Subcutaneous adipose tissue (tissue), 4 donors: ENCODE results near the gene SF1. TPM values are rescaled to one million over a fixed set of nuclear protein-coding genes. Genes with fewer than 3 reads are reported as not detected.

Experiments used
- total RNA-seq, 4 donors: library from RNA; depleted of rRNA; stranded (reverse); fragments of >200 nt; gene quantifications; one replicate each; pipeline ENCODE4 v1.1.0, GENCODE V29; 2016
- TF ChIP-seq, protein P1 (sequence below): fragments of 450-650 bp; IDR thresholded peaks from one replicate; pipeline ENCODE4 v1.5.1; 2016; ENCODE audit warnings: low read depth, mild to moderate bottlenecking, control low read depth, antibody characterized with exemption, moderate library complexity

The SF1 gene
- total RNA-seq, 4 donors from 2014 or later: 215 to 388 (median 273) TPM

DNA sequence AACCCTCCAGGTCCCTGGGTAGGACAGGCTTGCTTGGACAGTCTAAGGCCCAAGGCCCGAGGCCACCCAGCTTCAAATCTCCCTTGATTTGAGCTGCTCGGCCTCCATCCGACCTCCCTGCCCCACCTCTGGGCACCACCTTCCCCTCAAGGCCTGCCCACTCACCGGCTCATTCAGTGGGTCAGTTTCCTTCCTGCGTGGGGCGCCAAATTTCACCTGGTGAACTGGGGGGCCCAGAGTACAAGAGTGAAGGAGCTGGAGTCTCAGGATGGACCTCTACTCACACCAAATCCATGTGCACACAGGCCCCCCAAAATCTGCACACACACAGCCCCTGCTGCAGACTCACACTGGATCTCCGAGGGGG, 20.9 kb upstream of the SF1 start:
- TF ChIP-seq, protein P1, sequence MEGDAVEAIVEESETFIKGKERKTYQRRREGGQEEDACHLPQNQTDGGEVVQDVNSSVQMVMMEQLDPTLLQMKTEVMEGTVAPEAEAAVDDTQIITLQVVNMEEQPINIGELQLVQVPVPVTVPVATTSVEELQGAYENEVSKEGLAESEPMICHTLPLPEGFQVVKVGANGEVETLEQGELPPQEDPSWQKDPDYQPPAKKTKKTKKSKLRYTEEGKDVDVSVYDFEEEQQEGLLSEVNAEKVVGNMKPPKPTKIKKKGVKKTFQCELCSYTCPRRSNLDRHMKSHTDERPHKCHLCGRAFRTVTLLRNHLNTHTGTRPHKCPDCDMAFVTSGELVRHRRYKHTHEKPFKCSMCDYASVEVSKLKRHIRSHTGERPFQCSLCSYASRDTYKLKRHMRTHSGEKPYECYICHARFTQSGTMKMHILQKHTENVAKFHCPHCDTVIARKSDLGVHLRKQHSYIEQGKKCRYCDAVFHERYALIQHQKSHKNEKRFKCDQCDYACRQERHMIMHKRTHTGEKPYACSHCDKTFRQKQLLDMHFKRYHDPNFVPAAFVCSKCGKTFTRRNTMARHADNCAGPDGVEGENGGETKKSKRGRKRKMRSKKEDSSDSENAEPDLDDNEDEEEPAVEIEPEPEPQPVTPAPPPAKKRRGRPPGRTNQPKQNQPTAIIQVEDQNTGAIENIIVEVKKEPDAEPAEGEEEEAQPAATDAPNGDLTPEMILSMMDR: no peak

DNA sequence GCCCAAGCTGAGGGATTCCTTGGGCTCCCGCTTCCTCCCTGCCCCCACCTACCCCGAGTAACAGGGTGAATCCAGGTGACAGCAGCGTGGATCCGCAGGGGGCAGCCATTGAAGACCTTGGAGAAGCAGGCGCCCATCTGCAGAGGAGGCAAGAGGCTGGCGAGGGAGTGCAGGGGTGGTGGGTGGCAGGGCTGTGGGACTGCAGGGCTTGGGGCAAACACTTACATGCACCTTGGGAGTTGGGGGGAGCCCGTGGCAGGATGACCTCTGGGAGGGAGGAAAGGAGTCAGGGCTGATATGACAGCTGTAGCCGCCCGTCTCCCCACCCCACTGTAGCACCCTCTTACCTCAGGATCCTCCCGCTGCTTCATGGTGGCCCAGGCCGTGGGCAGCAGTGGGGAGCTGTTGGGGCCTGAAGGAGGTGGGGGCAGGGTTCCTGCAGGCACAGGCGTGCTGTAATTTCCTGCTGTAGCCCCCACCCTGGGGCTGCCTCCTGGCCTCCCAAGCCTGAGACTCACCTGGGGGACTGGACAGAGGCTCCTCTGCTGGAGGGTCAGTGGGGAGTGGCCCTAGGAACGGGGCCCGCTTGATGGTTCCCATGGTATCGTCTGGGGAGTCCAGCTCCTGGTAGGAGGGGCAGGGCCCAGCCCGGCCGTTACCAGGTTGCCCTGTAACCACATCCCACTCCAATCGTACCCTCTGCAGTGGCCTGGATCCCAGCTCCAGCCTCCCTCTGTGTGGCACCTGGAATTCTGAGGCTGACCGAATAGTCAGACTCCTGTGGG, 18.6 kb upstream of the SF1 start:
- TF ChIP-seq, protein P1: no peak

DNA sequence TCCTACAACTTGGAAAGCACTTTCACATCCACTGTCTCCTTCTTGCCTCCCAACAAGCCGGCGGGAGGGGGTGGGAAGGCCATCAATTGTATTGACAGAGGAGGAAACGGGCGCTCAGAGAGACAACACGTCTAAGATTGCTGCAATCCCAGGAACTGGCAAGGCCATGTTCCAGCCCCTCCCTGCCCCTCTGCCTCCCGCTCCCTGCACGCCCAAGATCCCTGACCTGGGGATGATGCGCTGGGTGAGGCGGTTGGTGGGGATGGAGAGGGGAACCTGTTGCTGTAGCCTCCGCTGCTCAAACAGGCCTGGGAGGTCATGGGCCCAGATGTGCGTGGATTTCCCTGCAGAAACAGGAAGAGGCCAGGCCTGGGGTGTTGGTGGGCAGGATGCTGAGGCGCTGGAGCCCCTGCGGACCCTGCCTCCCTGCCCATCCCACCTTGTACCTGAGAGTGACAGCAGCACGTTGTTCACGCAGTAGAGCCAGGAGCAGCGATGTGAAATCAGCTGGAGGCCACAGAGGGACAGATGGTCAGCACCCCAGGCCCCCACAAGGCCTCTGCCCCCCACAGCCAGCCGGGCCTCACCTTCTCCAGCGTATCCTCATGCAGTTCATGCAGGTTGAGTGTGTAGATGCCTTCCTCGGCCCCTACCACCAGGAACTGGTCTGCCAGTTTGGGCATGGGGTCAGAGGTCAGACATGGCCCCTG, 17.9 kb upstream of the SF1 start:
- TF ChIP-seq, protein P1: no peak

DNA sequence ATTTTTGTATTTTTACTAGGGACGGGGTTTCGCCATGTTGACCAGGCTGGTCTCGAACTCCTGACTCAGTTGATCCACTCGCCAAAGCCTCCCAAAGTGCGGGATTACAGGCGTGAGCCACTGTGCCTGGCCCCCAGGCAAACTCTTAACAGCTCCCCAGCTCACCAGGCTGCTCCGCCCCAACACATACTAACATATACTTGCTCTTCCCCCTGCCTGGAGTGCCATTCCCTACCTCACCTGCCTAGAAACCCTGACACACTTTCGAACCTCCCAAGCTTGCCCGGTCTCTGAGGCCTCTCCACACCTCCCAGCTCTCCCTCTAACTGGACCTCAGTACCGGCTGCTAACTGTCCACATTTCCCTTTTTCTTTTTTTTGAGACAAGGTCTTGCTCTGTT, 16.2 kb upstream of the SF1 start:
- TF ChIP-seq, protein P1: no peak

DNA sequence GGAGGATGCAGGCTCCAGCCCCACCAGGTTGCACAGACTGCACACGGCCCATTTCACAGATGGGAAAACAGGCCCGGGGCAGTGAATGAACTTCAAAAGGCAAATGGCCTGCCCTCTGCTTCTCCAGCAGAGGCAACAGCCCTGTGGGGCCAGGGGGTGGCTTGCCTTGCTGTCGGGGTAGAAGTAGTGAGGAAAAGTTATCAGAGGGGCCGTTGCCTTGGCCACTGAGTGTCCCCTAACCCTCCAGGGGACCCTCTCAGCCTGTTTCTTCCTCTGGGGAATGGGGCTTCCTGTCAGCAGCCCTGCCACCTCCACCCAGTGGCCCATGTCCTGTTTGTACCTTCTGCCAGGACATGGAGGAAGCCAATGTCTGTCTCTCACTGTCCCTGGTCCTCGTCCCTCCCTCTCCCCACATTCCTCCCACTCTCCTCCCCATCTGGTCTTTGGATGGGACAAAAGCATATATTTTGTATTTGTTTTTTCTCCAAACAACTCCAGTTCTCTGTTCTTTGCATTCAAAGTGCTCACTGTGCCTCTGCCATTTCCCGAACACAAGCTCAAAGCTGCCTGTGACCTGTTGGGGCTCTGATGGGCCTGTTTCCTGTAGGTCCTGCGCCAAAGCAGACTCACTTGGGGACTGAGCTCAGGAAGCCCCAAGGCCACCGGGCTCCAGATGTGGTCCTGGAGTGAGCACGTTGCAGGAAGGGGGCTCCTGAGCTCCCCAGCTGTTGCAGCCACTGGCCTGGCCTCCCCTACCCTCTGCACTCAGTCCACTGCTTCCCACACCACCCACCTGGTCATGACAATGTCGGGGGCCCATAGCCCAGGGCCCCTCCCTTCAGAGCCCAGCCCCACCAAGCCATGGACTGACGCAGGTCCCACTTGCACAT, 15.2 kb upstream of the SF1 start:
- TF ChIP-seq, protein P1: no peak

DNA sequence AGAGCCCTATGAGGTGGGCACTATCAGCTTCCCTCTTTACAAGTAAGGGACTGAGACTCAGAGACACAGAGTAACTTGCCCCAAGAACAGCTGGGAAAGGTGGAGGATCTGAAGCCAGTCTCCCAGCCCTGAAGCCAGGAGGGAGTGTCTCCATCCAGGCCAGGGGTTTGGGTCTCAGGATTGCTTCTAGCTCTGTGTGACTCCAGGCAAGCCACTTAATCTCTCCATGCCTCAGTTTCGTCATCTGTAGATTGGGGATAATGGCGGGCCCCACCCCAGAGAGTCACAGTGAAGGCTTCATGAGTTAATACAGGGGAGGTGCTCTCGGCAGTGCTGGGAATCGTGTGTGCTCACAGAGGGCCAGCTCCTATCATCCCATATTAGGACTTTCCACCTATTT, 14.1 kb upstream of the SF1 start:
- TF ChIP-seq, protein P1: no peak

DNA sequence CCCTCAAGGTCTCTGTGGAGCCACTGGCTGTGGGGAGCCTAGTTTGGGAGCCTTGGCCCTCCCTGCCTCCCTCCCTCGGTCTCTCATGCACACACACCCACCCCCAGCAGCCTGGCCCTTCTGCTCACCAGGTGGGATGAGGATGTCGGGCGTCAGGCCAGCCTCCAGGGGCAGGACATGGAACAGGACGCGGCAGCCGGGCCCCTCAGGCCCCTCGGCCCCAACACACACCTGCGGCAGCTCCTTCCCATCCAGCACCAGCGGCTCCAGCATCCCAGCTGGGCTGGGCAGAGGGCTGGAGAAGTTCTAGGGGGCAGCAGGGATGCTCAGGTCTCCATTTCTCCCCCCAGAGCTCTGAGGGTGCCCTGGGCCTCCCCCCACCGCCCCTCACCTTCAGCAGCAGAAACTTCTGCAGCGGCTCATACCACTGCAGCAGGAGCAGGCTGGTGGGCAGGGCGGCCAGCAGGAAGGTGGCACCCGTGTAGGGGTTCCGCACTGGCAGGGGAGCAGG, 13.5 kb upstream of the SF1 start:
- TF ChIP-seq, protein P1: no peak
